ENCODE results near the gene SND1.

Gene SND1

DNA sequence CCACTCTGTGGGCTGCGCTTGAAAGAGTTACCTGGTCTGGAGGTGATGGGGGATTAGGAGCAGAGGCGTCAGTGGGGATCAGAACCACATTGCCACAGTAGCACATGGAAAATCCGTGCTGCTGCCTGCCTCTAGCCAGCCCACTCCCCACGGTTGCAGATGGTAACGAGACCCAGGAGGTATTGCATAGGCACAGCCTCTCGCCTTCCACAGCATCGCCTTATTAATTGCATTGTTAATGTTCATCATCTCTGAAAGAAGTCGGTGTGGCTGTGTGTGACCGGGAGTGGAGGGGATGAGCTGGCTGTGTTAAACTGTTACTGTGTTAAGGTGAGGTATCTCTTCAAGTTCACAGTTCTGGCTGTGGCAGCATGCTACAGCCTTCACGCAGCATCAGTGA is 414.4 kb downstream of the SND1 start:
- H3K27me3 ChIP-seq (ENCODE audit: control insufficient read depth, insufficient read depth, low read length): no peaks in the 10 kb centered on the region
- H3K36me3 ChIP-seq (ENCODE audit: control insufficient read depth, insufficient read depth, low read length): no peaks in the 10 kb centered on the region
- no peaks in the 10 kb centered on the region for H3K4me1 ChIP-seq (ENCODE audit: control insufficient read depth, insufficient read depth, low read length)

DNA sequence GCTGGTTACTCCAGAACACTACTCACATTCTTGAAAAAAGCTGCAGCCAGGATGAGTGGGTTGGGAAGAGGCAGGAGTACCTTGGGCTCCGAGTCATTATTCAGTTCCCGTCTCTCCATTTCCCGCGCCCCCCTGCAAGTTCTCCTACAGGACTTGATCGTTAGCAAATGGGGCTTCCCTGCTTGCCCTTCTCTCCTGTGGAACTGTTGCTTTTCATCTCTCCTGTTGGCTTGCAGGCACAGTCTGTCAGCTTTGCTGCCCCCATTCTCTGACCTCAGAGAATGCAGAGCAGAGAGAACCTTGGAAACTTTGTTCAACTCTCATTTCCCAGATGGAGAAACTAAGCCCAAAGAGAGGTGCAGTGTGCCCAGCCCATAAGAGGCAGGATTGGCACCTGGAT is 414.9 kb downstream of the SND1 start:
- Histone ChIP-seq H3K27ac (ENCODE audit: low read depth, low read length) (no peak overlapping the region), H3K4me3 (ENCODE audit: low read depth, low read length) (no peak overlapping the region), H3K9me3 (ENCODE audit: control insufficient read depth, insufficient read depth, low read length) (no peaks in the 10 kb centered on the region), H3K4me1 (ENCODE audit: control insufficient read depth, insufficient read depth, low read length) (no peaks in the 10 kb centered on the region), H3K27me3 (ENCODE audit: control insufficient read depth, insufficient read depth, low read length) (no peaks in the 10 kb centered on the region), H3K9ac (ENCODE audit: low read depth, low read length) (no peak overlapping the region), H3K36me3 (ENCODE audit: control insufficient read depth, insufficient read depth, low read length) (no peaks in the 10 kb centered on the region)

More for the DNA sequence above, 414.4 kb downstream of the SND1 start:
- H3K9ac ChIP-seq (ENCODE audit: low read depth, low read length): no peak overlapping the region
- H3K27ac ChIP-seq (ENCODE audit: low read depth, low read length): no peak overlapping the region
- no peak overlapping the region for H3K4me3 ChIP-seq (ENCODE audit: low read depth, low read length)
- H3K9me3 ChIP-seq (ENCODE audit: control insufficient read depth, insufficient read depth, low read length): no peaks in the 10 kb centered on the region

DNA sequence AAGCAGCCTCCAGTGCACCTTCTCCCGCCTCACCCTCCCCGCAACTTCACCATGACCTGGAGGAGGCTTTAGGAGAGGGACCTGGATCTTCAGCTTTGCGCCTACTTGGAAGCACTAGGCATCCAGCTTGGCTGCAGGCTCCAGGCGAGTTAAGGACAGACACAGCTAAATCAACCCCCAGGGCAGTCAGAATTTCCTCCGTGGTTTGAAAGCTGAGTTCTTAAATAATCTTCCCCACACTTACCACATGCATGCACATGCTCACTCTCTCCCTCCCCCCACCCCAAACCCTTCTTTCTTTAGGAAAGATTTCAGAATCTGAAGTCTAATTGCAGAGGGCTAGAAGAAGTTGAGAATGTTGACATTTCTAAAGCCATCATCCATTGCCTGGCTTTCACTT is 416.0 kb downstream of the SND1 start:
- H3K9ac ChIP-seq (ENCODE audit: low read depth, low read length): no peak overlapping the region
- no peaks in the 10 kb centered on the region for H3K4me1 ChIP-seq (ENCODE audit: control insufficient read depth, insufficient read depth, low read length)
- H3K27ac ChIP-seq (ENCODE audit: low read depth, low read length): no peak overlapping the region
- H3K4me3 ChIP-seq (ENCODE audit: low read depth, low read length): no peak overlapping the region
- no peaks in the 10 kb centered on the region for H3K36me3 ChIP-seq (ENCODE audit: control insufficient read depth, insufficient read depth, low read length)
- H3K27me3 ChIP-seq (ENCODE audit: control insufficient read depth, insufficient read depth, low read length): no peaks in the 10 kb centered on the region
- H3K9me3 ChIP-seq (ENCODE audit: control insufficient read depth, insufficient read depth, low read length): no peaks in the 10 kb centered on the region

DNA sequence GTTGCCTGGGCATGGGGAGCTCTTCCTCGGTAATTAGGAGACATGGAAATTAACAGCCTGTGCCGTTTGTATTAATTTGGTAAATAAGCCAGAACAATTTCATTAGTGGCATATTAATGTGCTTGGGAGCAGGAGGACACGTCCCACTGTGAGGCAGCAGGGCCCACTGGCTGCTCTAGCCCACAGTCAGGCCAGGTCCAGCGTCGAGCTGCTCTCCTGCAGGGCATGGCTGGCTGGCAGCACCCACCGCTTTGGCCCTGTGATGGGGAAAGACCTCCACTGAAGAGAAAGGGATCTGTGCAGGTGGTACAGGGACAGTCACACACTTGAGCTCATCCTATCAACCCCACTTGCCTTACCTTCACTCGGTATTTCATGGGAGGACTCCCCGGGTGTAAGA is 416.8 kb downstream of the SND1 start:
- Histone ChIP-seq H3K36me3 (ENCODE audit: control insufficient read depth, insufficient read depth, low read length) (no peaks in the 10 kb centered on the region), H3K9me3 (ENCODE audit: control insufficient read depth, insufficient read depth, low read length) (no peaks in the 10 kb centered on the region), H3K9ac (ENCODE audit: low read depth, low read length) (no peak overlapping the region), H3K4me3 (ENCODE audit: low read depth, low read length) (no peak overlapping the region), H3K27me3 (ENCODE audit: control insufficient read depth, insufficient read depth, low read length) (no peaks in the 10 kb centered on the region), H3K4me1 (ENCODE audit: control insufficient read depth, insufficient read depth, low read length) (no peaks in the 10 kb centered on the region), H3K27ac (ENCODE audit: low read depth, low read length) (no peak overlapping the region)

DNA sequence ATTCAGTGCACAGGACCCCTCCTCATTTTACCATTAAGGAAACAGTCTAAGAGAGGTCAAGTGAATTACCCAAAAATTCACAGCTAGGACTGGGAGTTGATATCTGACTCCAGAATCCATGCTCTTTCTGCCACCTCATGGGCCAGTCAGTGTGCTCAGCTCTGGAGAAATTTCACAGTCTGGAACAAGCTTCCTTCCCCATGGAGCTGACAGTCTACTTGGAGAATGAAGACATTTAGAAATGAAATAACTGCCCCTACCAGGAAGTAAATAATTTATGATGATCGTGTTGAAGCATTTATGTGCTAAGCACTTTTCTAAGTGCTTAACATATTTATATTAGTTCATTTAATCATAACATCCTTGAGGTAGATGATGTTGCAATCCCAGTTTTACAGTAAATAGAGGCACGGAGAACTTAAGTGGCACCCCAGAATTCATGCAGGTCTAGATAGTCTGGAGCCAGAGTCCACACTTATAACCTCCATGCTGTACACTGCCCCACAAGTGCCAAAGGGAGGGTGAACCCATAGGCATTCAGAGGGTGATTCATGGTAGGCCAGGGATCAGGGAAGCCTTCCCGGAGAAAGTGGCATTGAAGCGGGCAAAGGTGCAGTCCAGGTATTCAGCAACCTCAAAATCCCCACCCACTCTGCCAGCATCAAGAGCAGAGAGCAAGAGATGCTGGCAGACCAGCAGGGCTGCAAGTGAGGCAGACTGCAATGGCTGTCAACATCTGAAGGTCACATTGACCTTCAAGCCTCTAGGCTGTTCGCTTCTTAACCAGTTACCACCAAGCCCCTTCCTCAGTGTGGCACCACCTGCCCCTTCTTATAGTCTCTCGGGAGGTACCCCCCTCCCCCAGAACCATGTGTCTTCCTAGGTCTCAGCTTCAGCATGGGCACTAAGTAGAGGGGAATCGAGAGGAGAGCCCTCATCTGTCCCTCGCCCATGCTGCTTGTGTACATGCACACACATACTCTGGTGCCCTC is 417.7 kb downstream of the SND1 start:
- Histone ChIP-seq H3K9me3 (ENCODE audit: control insufficient read depth, insufficient read depth, low read length) (no peaks in the 10 kb centered on the region), H3K27ac (ENCODE audit: low read depth, low read length) (no peak overlapping the region), H3K36me3 (ENCODE audit: control insufficient read depth, insufficient read depth, low read length) (peaks cover 3% of the 10 kb centered on the region), H3K4me1 (ENCODE audit: control insufficient read depth, insufficient read depth, low read length) (no peaks in the 10 kb centered on the region), H3K4me3 (ENCODE audit: low read depth, low read length) (no peak overlapping the region), H3K9ac (ENCODE audit: low read depth, low read length) (no peak overlapping the region), H3K27me3 (ENCODE audit: control insufficient read depth, insufficient read depth, low read length) (no peaks in the 10 kb centered on the region)

DNA sequence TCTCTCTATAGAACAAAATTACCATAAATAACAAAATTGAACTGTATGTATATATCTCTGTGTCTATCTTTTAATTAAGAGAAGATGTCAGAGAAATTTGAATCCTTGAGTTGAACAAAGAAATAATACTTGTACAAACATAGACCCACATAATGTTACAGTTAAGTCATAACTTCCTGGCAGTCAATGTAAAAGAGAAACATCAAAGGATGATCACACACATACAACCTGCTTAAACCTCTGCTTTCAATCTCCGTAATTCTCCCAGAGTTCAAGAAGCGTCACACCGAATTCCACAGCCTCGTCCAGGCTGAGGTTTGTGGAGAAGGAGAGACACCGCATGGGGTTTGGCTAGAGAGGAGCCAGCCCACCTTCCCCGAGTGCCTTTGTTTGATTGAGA is 419.4 kb downstream of the SND1 start:
- H3K9me3 ChIP-seq (ENCODE audit: control insufficient read depth, insufficient read depth, low read length): no peaks in the 10 kb centered on the region
- no peak overlapping the region for H3K4me3 ChIP-seq (ENCODE audit: low read depth, low read length)
- H3K36me3 ChIP-seq (ENCODE audit: control insufficient read depth, insufficient read depth, low read length): peaks cover 6% of the 10 kb centered on the region
- H3K9ac ChIP-seq (ENCODE audit: low read depth, low read length): no peak overlapping the region
- H3K27me3 ChIP-seq (ENCODE audit: control insufficient read depth, insufficient read depth, low read length): no peaks in the 10 kb centered on the region
- H3K27ac ChIP-seq (ENCODE audit: low read depth, low read length): no peak overlapping the region
- H3K4me1 ChIP-seq (ENCODE audit: control insufficient read depth, insufficient read depth, low read length): no peaks in the 10 kb centered on the region

DNA sequence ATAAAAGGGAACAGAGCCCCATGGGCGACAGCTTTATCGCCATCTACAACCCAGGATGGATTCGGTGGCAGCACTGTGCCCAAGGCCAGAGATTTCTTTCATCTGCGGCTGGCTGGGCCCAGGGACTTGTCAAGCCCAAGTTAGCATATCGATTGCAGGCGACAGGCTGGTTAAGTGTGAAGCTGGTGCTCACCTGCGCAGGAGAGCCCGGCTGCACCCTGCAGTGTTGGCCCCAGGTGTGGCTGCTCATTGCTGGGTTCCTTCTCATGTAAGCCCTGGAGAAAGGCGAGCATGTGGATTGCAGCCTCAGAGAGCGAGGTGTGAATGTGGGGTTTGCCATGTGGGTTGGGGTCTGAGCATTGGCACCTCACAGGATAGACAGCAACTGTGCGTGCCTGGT is 419.8 kb downstream of the SND1 start:
- Histone ChIP-seq H3K27me3 (ENCODE audit: control insufficient read depth, insufficient read depth, low read length) (no peaks in the 10 kb centered on the region), H3K9me3 (ENCODE audit: control insufficient read depth, insufficient read depth, low read length) (no peaks in the 10 kb centered on the region), H3K9ac (ENCODE audit: low read depth, low read length) (no peak overlapping the region), H3K27ac (ENCODE audit: low read depth, low read length) (no peak overlapping the region), H3K4me1 (ENCODE audit: control insufficient read depth, insufficient read depth, low read length) (no peaks in the 10 kb centered on the region), H3K36me3 (ENCODE audit: control insufficient read depth, insufficient read depth, low read length) (peaks cover 6% of the 10 kb centered on the region), H3K4me3 (ENCODE audit: low read depth, low read length) (no peak overlapping the region)

DNA sequence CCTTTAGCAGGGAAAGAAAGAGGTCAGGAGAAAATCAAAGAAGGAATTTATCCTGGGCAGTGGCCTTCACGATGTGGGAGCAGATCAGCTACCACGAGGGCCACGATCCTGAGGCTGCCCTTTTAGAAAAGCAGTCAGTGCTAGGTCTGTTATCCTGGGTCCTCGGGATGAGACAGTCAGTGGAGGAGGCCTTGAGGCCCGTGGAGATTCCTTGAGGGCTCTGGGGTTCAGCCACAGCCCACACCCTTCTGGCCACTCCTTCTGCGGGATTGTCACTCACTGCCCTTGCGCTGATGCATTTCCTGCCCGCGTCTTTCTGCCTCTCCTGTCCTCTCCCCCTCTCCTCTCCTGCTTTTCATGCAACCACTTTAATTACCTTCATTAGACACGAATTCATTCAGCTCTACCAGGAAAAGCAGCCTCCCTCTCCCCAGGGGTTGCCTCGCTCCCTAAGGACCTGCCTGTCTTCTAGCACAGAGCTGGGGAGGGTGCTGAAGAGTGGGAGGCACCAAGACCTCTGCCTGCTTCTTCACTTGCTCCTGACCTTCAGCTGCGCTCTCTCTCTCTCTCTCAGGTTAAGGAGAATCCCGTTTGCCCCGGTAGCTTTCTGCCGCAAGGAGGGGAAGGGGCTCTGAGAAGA is 421.8 kb downstream of the SND1 start:
- Histone ChIP-seq H3K27me3 (ENCODE audit: control insufficient read depth, insufficient read depth, low read length) (no peaks in the 10 kb centered on the region), H3K4me3 (ENCODE audit: low read depth, low read length) (no peak overlapping the region), H3K9ac (ENCODE audit: low read depth, low read length) (no peak overlapping the region), H3K9me3 (ENCODE audit: control insufficient read depth, insufficient read depth, low read length) (no peaks in the 10 kb centered on the region), H3K27ac (ENCODE audit: low read depth, low read length) (no peak overlapping the region), H3K36me3 (ENCODE audit: control insufficient read depth, insufficient read depth, low read length) (peaks cover 14% of the 10 kb centered on the region), H3K4me1 (ENCODE audit: control insufficient read depth, insufficient read depth, low read length) (no peaks in the 10 kb centered on the region)

DNA sequence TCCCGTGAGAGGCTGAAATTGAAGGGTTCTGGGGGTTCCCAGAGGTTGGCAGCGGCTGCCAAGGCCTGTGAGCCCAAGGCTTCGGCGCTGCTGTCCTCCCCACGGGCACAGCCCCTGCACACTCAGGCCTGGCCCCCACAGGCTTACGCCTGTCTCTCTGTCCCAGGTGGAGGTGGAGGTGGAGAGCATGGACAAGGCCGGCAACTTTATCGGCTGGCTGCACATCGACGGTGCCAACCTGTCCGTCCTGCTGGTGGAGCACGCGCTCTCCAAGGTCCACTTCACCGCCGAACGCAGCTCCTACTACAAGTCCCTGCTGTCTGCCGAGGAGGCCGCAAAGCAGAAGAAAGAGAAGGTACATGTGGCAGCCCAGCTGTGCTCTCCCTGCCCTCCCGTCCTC is 422.3 kb downstream of the SND1 start:
- Histone ChIP-seq H3K9ac (ENCODE audit: low read depth, low read length) (no peak overlapping the region), H3K4me3 (ENCODE audit: low read depth, low read length) (no peak overlapping the region), H3K4me1 (ENCODE audit: control insufficient read depth, insufficient read depth, low read length) (no peaks in the 10 kb centered on the region), H3K27me3 (ENCODE audit: control insufficient read depth, insufficient read depth, low read length) (no peaks in the 10 kb centered on the region), H3K36me3 (ENCODE audit: control insufficient read depth, insufficient read depth, low read length) (peaks cover 16% of the 10 kb centered on the region), H3K9me3 (ENCODE audit: control insufficient read depth, insufficient read depth, low read length) (no peaks in the 10 kb centered on the region), H3K27ac (ENCODE audit: low read depth, low read length) (no peak overlapping the region)

DNA sequence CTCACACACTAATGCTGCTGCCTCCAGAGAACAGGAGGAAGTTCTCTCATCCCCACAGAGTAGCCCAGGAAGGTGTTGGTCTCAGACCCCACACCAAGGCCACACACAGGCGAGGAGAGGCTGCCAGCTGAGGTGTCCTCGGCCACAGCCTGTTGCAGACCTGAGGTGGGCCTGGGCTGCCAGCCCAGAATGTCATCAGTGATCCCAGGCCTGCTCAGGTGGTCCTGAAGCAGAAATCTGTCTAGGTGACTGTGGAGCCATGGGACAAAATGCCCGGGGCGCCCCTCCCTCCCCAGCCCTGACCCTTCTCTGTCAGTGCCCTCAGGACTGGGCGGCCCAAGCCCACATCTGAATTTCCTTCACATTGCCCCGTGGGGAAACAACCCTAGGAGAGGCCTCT is 422.7 kb downstream of the SND1 start:
- Histone ChIP-seq H3K9ac (ENCODE audit: low read depth, low read length) (no peak overlapping the region), H3K36me3 (ENCODE audit: control insufficient read depth, insufficient read depth, low read length) (peaks cover 20% of the 10 kb centered on the region), H3K27ac (ENCODE audit: low read depth, low read length) (no peak overlapping the region), H3K4me3 (ENCODE audit: low read depth, low read length) (no peak overlapping the region), H3K27me3 (ENCODE audit: control insufficient read depth, insufficient read depth, low read length) (no peaks in the 10 kb centered on the region), H3K4me1 (ENCODE audit: control insufficient read depth, insufficient read depth, low read length) (no peaks in the 10 kb centered on the region), H3K9me3 (ENCODE audit: control insufficient read depth, insufficient read depth, low read length) (no peaks in the 10 kb centered on the region)

Data from HUES48 (cell line).